ENCODE results near the gene GOLGA8T.
A peak's percentile ranks its signal among the peaks of the same experiment; 100 is the strongest.
"Not testable (repeated sequence)": the region's sequence is repeated elsewhere in the genome, so short reads cannot be mapped to it uniquely, and the experiment has no call there.

Gene GOLGA8T

GRCh38 chr15:30134751-30135150 lies at the start of gene GOLGA8T:
Gene GOLGA8T, plus strand, starts transcription at chr15:30135051. Its CDS starts 98 bp downstream, at chr15:30135149.
- not testable (repeated sequence) for H3K9ac ChIP-seq (ENCODE audit: low read depth, low read length); H3K9me3 ChIP-seq (ENCODE audit: control insufficient read depth, insufficient read depth, low read length); H3K36me3 ChIP-seq (ENCODE audit: insufficient read depth, low read length); H3K4me1 ChIP-seq (ENCODE audit: insufficient read depth, low read length)

DNA sequence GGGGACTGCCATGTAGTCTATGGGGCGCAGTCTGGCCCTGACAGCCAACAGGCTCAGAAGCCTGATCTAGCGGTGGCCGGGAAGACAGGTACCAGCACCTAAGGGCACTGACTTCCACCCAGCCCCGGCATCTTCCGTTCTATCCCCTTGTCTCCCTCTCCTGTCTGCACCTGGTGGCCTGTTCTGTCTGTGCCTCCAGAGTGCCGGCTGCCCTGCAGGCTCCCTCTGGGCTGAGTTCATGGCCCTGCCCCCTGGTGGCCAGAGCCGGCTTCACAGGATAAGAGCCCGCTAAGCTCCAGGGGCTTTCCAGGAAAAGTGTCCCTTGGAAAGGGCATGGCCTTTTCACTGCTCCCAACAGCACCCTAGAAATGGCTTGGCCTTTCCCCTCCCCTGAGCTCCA lies 37.0 kb upstream of the GOLGA8T start:
- not testable (repeated sequence) for H3K9ac ChIP-seq (ENCODE audit: low read depth, low read length); H3K4me1 ChIP-seq (ENCODE audit: insufficient read depth, low read length); H3K9me3 ChIP-seq (ENCODE audit: control insufficient read depth, insufficient read depth, low read length); H3K36me3 ChIP-seq (ENCODE audit: insufficient read depth, low read length)

- not testable (repeated sequence) for H3K9ac ChIP-seq (ENCODE audit: low read depth, low read length); H3K9me3 ChIP-seq (ENCODE audit: control insufficient read depth, insufficient read depth, low read length); H3K4me1 ChIP-seq (ENCODE audit: insufficient read depth, low read length); H3K36me3 ChIP-seq (ENCODE audit: insufficient read depth, low read length)
Observed at GRCh38 chr15:30102890-30103289, 32.0 kb upstream of the GOLGA8T start.

GRCh38 chr15:30103941-30104507 lies 30.8 kb upstream of the GOLGA8T start:
- peak overlapping the region; percentile 20; the same call in 1 of the 2 replicates for H3K9ac ChIP-seq (ENCODE audit: low read depth, low read length)
- H3K9me3 ChIP-seq (ENCODE audit: control insufficient read depth, insufficient read depth, low read length); H3K4me1 ChIP-seq (ENCODE audit: insufficient read depth, low read length); H3K36me3 ChIP-seq (ENCODE audit: insufficient read depth, low read length): not testable (repeated sequence)

GRCh38 chr15:30110591-30110990 lies 24.3 kb upstream of the GOLGA8T start:
- H3K36me3 ChIP-seq (ENCODE audit: insufficient read depth, low read length); H3K9me3 ChIP-seq (ENCODE audit: control insufficient read depth, insufficient read depth, low read length); H3K9ac ChIP-seq (ENCODE audit: low read depth, low read length); H3K4me1 ChIP-seq (ENCODE audit: insufficient read depth, low read length): not testable (repeated sequence)

DNA sequence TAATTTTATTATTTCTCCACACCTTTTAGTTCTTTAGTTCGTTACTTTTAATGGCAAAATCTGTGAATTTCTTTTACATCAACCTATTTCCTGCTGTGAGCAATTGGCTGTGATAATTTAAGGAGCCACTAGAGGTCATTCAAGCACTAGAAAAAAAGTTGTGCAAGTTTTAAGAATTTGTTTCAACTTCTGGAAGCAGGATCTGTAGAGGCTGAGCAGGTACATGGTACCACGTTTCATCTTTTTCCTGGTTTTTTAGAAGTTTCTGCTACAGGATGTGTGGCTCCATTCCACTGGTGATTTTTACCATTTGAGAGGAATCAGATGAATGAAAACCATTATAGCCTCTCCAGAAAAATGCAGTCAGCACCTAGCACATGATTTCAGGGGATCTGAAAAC lies 4.8 kb upstream of the GOLGA8T start:
- not testable (repeated sequence) for H3K9ac ChIP-seq (ENCODE audit: low read depth, low read length); H3K36me3 ChIP-seq (ENCODE audit: insufficient read depth, low read length); H3K9me3 ChIP-seq (ENCODE audit: control insufficient read depth, insufficient read depth, low read length); H3K4me1 ChIP-seq (ENCODE audit: insufficient read depth, low read length)

DNA sequence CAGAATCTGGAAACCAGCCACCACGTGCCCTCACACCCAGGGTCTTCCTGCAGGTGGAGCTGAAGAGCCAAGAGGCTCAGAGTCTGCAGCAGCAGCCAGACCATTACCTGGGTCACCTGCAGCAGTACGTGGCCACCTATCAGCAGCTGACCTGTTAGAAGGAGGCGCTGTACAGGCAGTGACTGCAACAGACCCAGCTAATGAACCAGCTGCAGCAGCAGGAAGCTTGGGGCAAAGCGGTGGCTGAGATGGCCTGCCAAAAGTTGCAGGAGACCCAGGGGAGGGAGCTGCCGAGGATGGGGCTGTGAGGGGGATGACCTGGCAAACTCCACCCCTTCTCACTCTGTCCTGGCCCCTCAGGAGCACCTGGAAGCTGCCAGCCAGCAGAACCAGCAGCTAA lies 8.4 kb downstream of the GOLGA8T start:
- H3K4me1 ChIP-seq (ENCODE audit: insufficient read depth, low read length); H3K9ac ChIP-seq (ENCODE audit: low read depth, low read length); H3K9me3 ChIP-seq (ENCODE audit: control insufficient read depth, insufficient read depth, low read length); H3K36me3 ChIP-seq (ENCODE audit: insufficient read depth, low read length): not testable (repeated sequence)

- H3K9ac ChIP-seq (ENCODE audit: low read depth, low read length); H3K36me3 ChIP-seq (ENCODE audit: insufficient read depth, low read length); H3K4me1 ChIP-seq (ENCODE audit: insufficient read depth, low read length); H3K9me3 ChIP-seq (ENCODE audit: control insufficient read depth, insufficient read depth, low read length): not testable (repeated sequence)
Observed at GRCh38 chr15:30149891-30150290, 15.0 kb downstream of the GOLGA8T start.

- not testable (repeated sequence) for H3K9ac ChIP-seq (ENCODE audit: low read depth, low read length); H3K9me3 ChIP-seq (ENCODE audit: control insufficient read depth, insufficient read depth, low read length); H3K36me3 ChIP-seq (ENCODE audit: insufficient read depth, low read length); H3K4me1 ChIP-seq (ENCODE audit: insufficient read depth, low read length)
Observed at GRCh38 chr15:30162479-30163357, 27.9 kb downstream of the GOLGA8T start.

- not testable (repeated sequence) for H3K9me3 ChIP-seq (ENCODE audit: control insufficient read depth, insufficient read depth, low read length); H3K36me3 ChIP-seq (ENCODE audit: insufficient read depth, low read length); H3K9ac ChIP-seq (ENCODE audit: low read depth, low read length); H3K4me1 ChIP-seq (ENCODE audit: insufficient read depth, low read length)
Observed at GRCh38 chr15:30163759-30164158, 28.9 kb downstream of the GOLGA8T start.

- not testable (repeated sequence) for H3K4me1 ChIP-seq (ENCODE audit: insufficient read depth, low read length); H3K9ac ChIP-seq (ENCODE audit: low read depth, low read length); H3K36me3 ChIP-seq (ENCODE audit: insufficient read depth, low read length); H3K9me3 ChIP-seq (ENCODE audit: control insufficient read depth, insufficient read depth, low read length)
Observed at GRCh38 chr15:30164257-30164656, 29.4 kb downstream of the GOLGA8T start.

- not testable (repeated sequence) for H3K9me3 ChIP-seq (ENCODE audit: control insufficient read depth, insufficient read depth, low read length); H3K36me3 ChIP-seq (ENCODE audit: insufficient read depth, low read length); H3K9ac ChIP-seq (ENCODE audit: low read depth, low read length); H3K4me1 ChIP-seq (ENCODE audit: insufficient read depth, low read length)
Observed at GRCh38 chr15:30167403-30167802, 32.6 kb downstream of the GOLGA8T start.

- H3K9me3 ChIP-seq (ENCODE audit: control insufficient read depth, insufficient read depth, low read length); H3K4me1 ChIP-seq (ENCODE audit: insufficient read depth, low read length): not testable (repeated sequence)
Observed at GRCh38 chr15:30167886-30168285, 33.0 kb downstream of the GOLGA8T start.

GRCh38 chr15:30171452-30171851 lies 36.6 kb downstream of the GOLGA8T start:
- H3K4me1 ChIP-seq (ENCODE audit: insufficient read depth, low read length); H3K9me3 ChIP-seq (ENCODE audit: control insufficient read depth, insufficient read depth, low read length); H3K9ac ChIP-seq (ENCODE audit: low read depth, low read length); H3K36me3 ChIP-seq (ENCODE audit: insufficient read depth, low read length): not testable (repeated sequence)

More at GRCh38 chr15:30167886-30168285, 33.0 kb downstream of the GOLGA8T start:
- not testable (repeated sequence) for H3K9ac ChIP-seq (ENCODE audit: low read depth, low read length); H3K36me3 ChIP-seq (ENCODE audit: insufficient read depth, low read length)

GRCh38 chr15:30173041-30173608 lies 38.3 kb downstream of the GOLGA8T start:
- not testable (repeated sequence) for H3K9ac ChIP-seq (ENCODE audit: low read depth, low read length); H3K9me3 ChIP-seq (ENCODE audit: control insufficient read depth, insufficient read depth, low read length); H3K4me1 ChIP-seq (ENCODE audit: insufficient read depth, low read length); H3K36me3 ChIP-seq (ENCODE audit: insufficient read depth, low read length)
